ENCODE results near the gene STPG1. TPM values are rescaled to one million over a fixed set of nuclear protein-coding genes. Genes with fewer than 3 reads are reported as not detected.
A peak's percentile ranks its signal among the peaks of the same experiment; 100 is the strongest.

Gene STPG1
- total RNA-seq, 5 donors from 2014 or later (not counting 1 experiment from before 2014, with no cell fraction given), result 3.4 to 5.6 (median 5.4) TPM

DNA sequence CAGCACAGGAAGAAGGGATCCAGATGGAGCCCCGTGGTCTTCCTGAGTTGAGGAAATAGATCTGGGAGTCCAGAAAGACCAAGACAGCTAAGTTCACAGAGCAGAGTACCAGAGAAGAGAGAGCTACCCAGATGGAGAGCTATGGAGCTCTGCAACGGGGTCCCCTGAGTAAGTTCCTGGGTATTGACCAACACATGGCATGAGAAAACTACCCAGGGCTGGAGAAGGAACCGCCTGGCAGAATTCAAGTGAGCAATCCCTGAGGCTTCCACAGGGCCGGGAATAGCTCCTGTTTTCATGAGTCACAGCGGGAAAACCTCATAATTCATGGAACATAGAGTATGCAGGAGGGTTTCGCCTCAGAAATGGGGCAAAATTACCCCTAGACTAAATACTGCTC, 19.7 kb downstream of the STPG1 start:
- Mint-ChIP-seq H3K9me3 (no peaks in the 10 kb centered on the region), H3K27me3 (no peaks in the 10 kb centered on the region), H3K36me3 (peaks cover 4% of the 10 kb centered on the region), H3K4me3 (peak overlapping the region in 1 of 3 donors; percentile 83), H3K27ac (peak overlapping the region; percentile 96 to 98), H3K4me1 (peaks cover 29 to 36% (median 30%) of the 10 kb centered on the region in 3 donors)
- 84% methylated on average over 6 of the region's 6 CpGs for WGBS (ENCODE audit: insufficient coverage)
- Histone ChIP-seq H3K36me3 (ENCODE audit: control insufficient read depth in 2 of 2, extremely low read depth in 1 of 2, insufficient read depth in 1 of 2, low read length in 1 of 2) (no peaks in the 10 kb centered on the region), H3K4me1 (ENCODE audit: control insufficient read depth in 1 of 2, extremely low read depth in 1 of 2, insufficient read depth in 2 of 2, low read length in 2 of 2) (peaks cover 11 to 22% of the 10 kb centered on the region in 2 experiments), H3K9me3 (no peaks in the 10 kb centered on the region), H3K27me3 (replicated peaks in 1 of 2; ENCODE audit: control insufficient read depth in 2 of 2, extremely low read depth in 1 of 2, insufficient read depth in 2 of 2, low read length in 1 of 2) (no peaks in the 10 kb centered on the region), H3K27ac (ENCODE audit: low read length) (peak overlapping the region; percentile 93), H3K4me3 (ENCODE audit: control insufficient read depth in 1 of 2, extremely low read depth in 1 of 2, low read length in 1 of 2) (no peak overlapping the region)
- ChIA-PET POLR2A (interaction anchor here (0.5 to 1.1 kb wide), 3 partner anchors 195 to 970 kb away, joined by 3 read pairs; no protein-coding TSS in a partner anchor), CTCF (interaction anchor here (0.6 to 5.0 kb wide), 17 partner anchors 10 to 245 kb away, joined by 3 to 196 read pairs (median 4); partner anchors contain the start of gene NIPAL3 (in 1 of the 2))
- ATAC-seq (replicated peaks in 1 of 4), result no peak
- no peak for DNase-seq

DNA sequence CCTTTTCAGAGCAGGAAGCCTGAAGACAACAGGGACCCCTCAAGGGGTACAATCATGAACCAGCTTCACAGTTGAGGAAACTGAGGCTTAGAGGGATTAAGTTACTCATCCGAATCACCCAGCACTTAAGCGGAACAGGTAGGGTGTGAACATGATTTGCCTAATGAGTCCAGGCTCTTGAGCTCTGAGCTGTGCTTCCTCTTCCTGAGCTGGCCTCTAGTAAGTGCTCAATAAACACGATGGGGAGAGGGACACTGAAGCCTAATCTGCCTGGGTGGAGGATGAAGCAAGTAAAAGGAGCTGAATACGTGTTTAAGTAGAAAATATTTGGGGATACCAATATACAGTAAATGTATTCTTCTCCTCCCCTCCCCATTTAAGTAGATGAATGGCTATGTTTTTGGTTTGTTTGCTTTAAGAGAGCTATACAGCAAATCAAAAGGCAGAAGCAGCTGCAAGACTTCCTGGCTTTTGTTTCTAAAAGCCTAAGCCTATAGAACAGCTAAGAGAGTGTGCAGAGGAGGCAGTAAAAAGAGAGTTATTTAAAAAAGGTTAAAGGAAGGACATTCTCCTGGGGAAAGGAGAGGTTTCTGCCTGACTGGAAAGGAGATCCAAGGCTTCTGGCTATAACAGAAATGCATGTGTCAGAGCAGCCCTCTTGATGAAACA, 20.5 kb downstream of the STPG1 start:
- DNase-seq (peak in 1 of 35 experiments; percentile 27), ATAC-seq (replicated peaks in 1 of 4) (peak in 3 of 4 experiments; percentile 42 to 60 (median 48))
- Mint-ChIP-seq H3K4me1 (peaks cover 29 to 36% (median 30%) of the 10 kb centered on the region in 3 donors), H3K27ac (peak overlapping the region; percentile 96 to 98), H3K9me3 (no peaks in the 10 kb centered on the region), H3K4me3 (peak overlapping the region in 1 of 3 donors; percentile 83), H3K27me3 (no peaks in the 10 kb centered on the region), H3K36me3 (peaks cover 4% of the 10 kb centered on the region)
- ChIA-PET POLR2A (interaction anchor here (0.9 to 1.1 kb wide), 2 partner anchors 194 to 969 kb away, joined by 3 read pairs; no protein-coding TSS in a partner anchor), CTCF (interaction anchor here (0.6 to 5.0 kb wide), 27 partner anchors 11 to 529 kb away, joined by 3 to 196 read pairs (median 6); partner anchors contain the start of genes NIPAL3 (in 1 of the 2) and STPG1 (in 1 of the 2))
- no peaks in the 10 kb centered on the region for H3K36me3 ChIP-seq (ENCODE audit: control insufficient read depth in 2 of 2, extremely low read depth in 1 of 2, insufficient read depth in 1 of 2, low read length in 1 of 2)
- peak overlapping the region; percentile 93 for H3K27ac ChIP-seq (ENCODE audit: low read length)
- H3K9me3 ChIP-seq, result no peaks in the 10 kb centered on the region
- 56% methylated on average over 2 of the region's 4 CpGs for WGBS (ENCODE audit: insufficient coverage)
- no peaks in the 10 kb centered on the region for H3K27me3 ChIP-seq (replicated peaks in 1 of 2; ENCODE audit: control insufficient read depth in 2 of 2, extremely low read depth in 1 of 2, insufficient read depth in 2 of 2, low read length in 1 of 2)
- H3K4me3 ChIP-seq (ENCODE audit: control insufficient read depth in 1 of 2, extremely low read depth in 1 of 2, low read length in 1 of 2), result no peak overlapping the region
- H3K4me1 ChIP-seq (ENCODE audit: control insufficient read depth in 1 of 2, extremely low read depth in 1 of 2, insufficient read depth in 2 of 2, low read length in 2 of 2), result peaks cover 11 to 22% of the 10 kb centered on the region in 2 experiments

- no peaks in the 10 kb centered on the region for H3K27me3 Mint-ChIP-seq
- no peaks in the 10 kb centered on the region for H3K9me3 Mint-ChIP-seq
- ChIA-PET POLR2A (interaction anchor here in 1 of 2 donors (1.1 kb wide), 1 partner anchor 968 kb away, joined by 3 read pairs; no protein-coding TSS in a partner anchor), CTCF (interaction anchor here (0.7 to 5.0 kb wide), 26 partner anchors 10 to 438 kb away, joined by 3 to 196 read pairs (median 6); partner anchors contain the start of genes IFNLR1 (in 1 of the 2), NIPAL3 (in 1 of the 2) and STPG1 (in 1 of the 2))
- H3K27me3 ChIP-seq (replicated peaks in 1 of 2; ENCODE audit: control insufficient read depth in 2 of 2, extremely low read depth in 1 of 2, insufficient read depth in 2 of 2, low read length in 1 of 2), result no peaks in the 10 kb centered on the region
- peaks cover 4% of the 10 kb centered on the region for H3K36me3 Mint-ChIP-seq
- H3K9me3 ChIP-seq, result no peaks in the 10 kb centered on the region
- peaks cover 29 to 36% (median 30%) of the 10 kb centered on the region in 3 donors for H3K4me1 Mint-ChIP-seq
- DNase-seq (no peak), ATAC-seq (replicated peaks in 1 of 4) (no peak)
- H3K4me3 Mint-ChIP-seq, result peak overlapping the region; percentile 68 to 83 (median 77)
- H3K4me3 ChIP-seq (ENCODE audit: control insufficient read depth in 1 of 2, extremely low read depth in 1 of 2, low read length in 1 of 2), result no peak overlapping the region
- peaks cover 11 to 22% of the 10 kb centered on the region in 2 experiments for H3K4me1 ChIP-seq (ENCODE audit: control insufficient read depth in 1 of 2, extremely low read depth in 1 of 2, insufficient read depth in 2 of 2, low read length in 2 of 2)
- H3K27ac Mint-ChIP-seq, result peak overlapping the region; percentile 96 to 98
- no peaks in the 10 kb centered on the region for H3K36me3 ChIP-seq (ENCODE audit: control insufficient read depth in 2 of 2, extremely low read depth in 1 of 2, insufficient read depth in 1 of 2, low read length in 1 of 2)
- no CpG with 5 or more reads among the region's 4 CpGs for WGBS (ENCODE audit: insufficient coverage)
- peak overlapping the region; percentile 93 for H3K27ac ChIP-seq (ENCODE audit: low read length)
Observed at GRCh38 chr1:24392604-24392946, 21.0 kb downstream of the STPG1 start.

GRCh38 chr1:24391882-24392603, 21.5 kb downstream of the STPG1 start:
- peak; percentile 67 to 75 (median 72) for ATAC-seq (replicated peaks in 1 of 4)
- peaks cover 4% of the 10 kb centered on the region for H3K36me3 Mint-ChIP-seq
- Histone ChIP-seq H3K36me3 (ENCODE audit: control insufficient read depth in 2 of 2, extremely low read depth in 1 of 2, insufficient read depth in 1 of 2, low read length in 1 of 2) (no peaks in the 10 kb centered on the region), H3K4me1 (ENCODE audit: control insufficient read depth in 1 of 2, extremely low read depth in 1 of 2, insufficient read depth in 2 of 2, low read length in 2 of 2) (peaks cover 11 to 22% of the 10 kb centered on the region in 2 experiments), H3K4me3 (ENCODE audit: control insufficient read depth in 1 of 2, extremely low read depth in 1 of 2, low read length in 1 of 2) (peak overlapping the region in 1 of 2 donors; percentile 20), H3K27me3 (replicated peaks in 1 of 2; ENCODE audit: control insufficient read depth in 2 of 2, extremely low read depth in 1 of 2, insufficient read depth in 2 of 2, low read length in 1 of 2) (no peaks in the 10 kb centered on the region), H3K9me3 (no peaks in the 10 kb centered on the region), H3K27ac (ENCODE audit: low read length) (peak overlapping the region; percentile 93)
- peaks cover 29 to 36% (median 30%) of the 10 kb centered on the region in 3 donors for H3K4me1 Mint-ChIP-seq
- H3K27ac Mint-ChIP-seq, result peak overlapping the region; percentile 96 to 98
- DNase-seq, result peak in 30 of 35 experiments; percentile 12 to 77 (median 48)
- no peaks in the 10 kb centered on the region for H3K9me3 Mint-ChIP-seq
- WGBS (ENCODE audit: insufficient coverage), result 20% methylated on average over 6 of the region's 11 CpGs
- CTCF ChIA-PET, result interaction anchor here (0.5 to 5.0 kb wide), 41 partner anchors 8 to 443 kb away, joined by 3 to 196 read pairs (median 5); partner anchors contain the start of genes IFNLR1 (in 1 of the 2), NIPAL3 (in 1 of the 2) and STPG1 (in 1 of the 2)
- H3K4me3 Mint-ChIP-seq, result peak overlapping the region; percentile 68 to 83 (median 77)
- H3K27me3 Mint-ChIP-seq, result no peaks in the 10 kb centered on the region
- POLR2A ChIA-PET, result interaction anchor here (0.6 to 0.9 kb wide), 2 partner anchors 193 to 230 kb away, joined by 3 to 4 read pairs; no protein-coding TSS in a partner anchor

- 0% methylated on average over 5 of the region's 12 CpGs for WGBS (ENCODE audit: insufficient coverage)
- Histone ChIP-seq H3K4me1 (ENCODE audit: control insufficient read depth in 1 of 2, extremely low read depth in 1 of 2, insufficient read depth in 2 of 2, low read length in 2 of 2) (peaks cover 11 to 22% of the 10 kb centered on the region in 2 experiments), H3K36me3 (ENCODE audit: control insufficient read depth in 2 of 2, extremely low read depth in 1 of 2, insufficient read depth in 1 of 2, low read length in 1 of 2) (peaks cover 0 to 2% of the 10 kb centered on the region in 2 donors), H3K9me3 (no peaks in the 10 kb centered on the region), H3K27me3 (replicated peaks in 1 of 2; ENCODE audit: control insufficient read depth in 2 of 2, extremely low read depth in 1 of 2, insufficient read depth in 2 of 2, low read length in 1 of 2) (no peaks in the 10 kb centered on the region), H3K27ac (ENCODE audit: low read length) (peak overlapping the region; percentile 93), H3K4me3 (ENCODE audit: control insufficient read depth in 1 of 2, extremely low read depth in 1 of 2, low read length in 1 of 2) (peak overlapping the region in 1 of 2 donors; percentile 20)
- Mint-ChIP-seq H3K27me3 (no peaks in the 10 kb centered on the region), H3K36me3 (peaks cover 4% of the 10 kb centered on the region), H3K4me3 (peak overlapping the region; percentile 68 to 83 (median 77)), H3K27ac (peak overlapping the region; percentile 96 to 98), H3K9me3 (no peaks in the 10 kb centered on the region), H3K4me1 (peaks cover 34 to 36% (median 35%) of the 10 kb centered on the region in 3 donors)
- ChIA-PET POLR2A (interaction anchor here (0.6 to 1.3 kb wide), 5 partner anchors 110 to 241 kb away, joined by 3 to 9 read pairs (median 4); no protein-coding TSS in a partner anchor), CTCF (interaction anchor here (0.5 to 5.0 kb wide), 37 partner anchors 9 to 645 kb away, joined by 3 to 196 read pairs (median 5); partner anchors contain the start of genes IFNLR1 (in 1 of the 2), NIPAL3 (in 1 of the 2) and STPG1 (in 1 of the 2))
- ATAC-seq (replicated peaks in 1 of 4), result peak; percentile 67 to 83 (median 76)
- peak in 34 of 35 experiments; percentile 26 to 85 (median 56) for DNase-seq
Observed at GRCh38 chr1:24390924-24391782, 22.4 kb downstream of the STPG1 start.

All from T-cell (primary cell).